ENCODE measurements around the gene SLC44A1. TPM values are rescaled to one million over a fixed set of nuclear protein-coding genes. Genes with fewer than 3 reads are reported as not detected.
A peak's percentile ranks its signal among the peaks of the same experiment; 100 is the strongest.

Gene SLC44A1
- total RNA-seq, 4 donors from 2014 or later, result 25.7 to 37.8 (median 28.3) TPM

DNA sequence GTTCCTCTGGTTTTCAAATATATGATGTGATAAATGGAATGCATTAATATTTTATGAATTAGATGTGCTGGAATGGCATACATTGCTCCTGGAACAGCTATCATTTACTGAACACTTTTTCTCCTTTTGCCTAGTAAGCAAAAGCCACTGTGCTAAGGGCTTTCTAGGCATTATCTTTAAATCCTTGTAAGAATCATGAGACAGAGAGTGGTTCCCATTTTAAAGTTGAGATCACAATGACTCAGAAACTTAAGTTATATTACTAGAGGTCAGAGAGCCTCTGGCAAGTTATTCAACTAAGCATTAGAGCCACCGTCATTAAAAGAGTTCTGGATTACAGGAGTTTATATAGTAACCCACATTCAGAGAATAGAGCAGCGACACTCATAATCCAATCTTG is 176.7 kb downstream of the SLC44A1 start:
- H3K27me3 ChIP-seq, result no peaks in the 10 kb centered on the region
- H3K9me3 ChIP-seq, result no peaks in the 10 kb centered on the region
- H3K4me3 ChIP-seq, result no peak overlapping the region
- no peak for DNase-seq (ENCODE audit: extremely low spot score)
- TF ChIP-seq EP300 (IDR thresholded peaks at IDR 0.05) (no peak), POLR2AphosphoS5 (IDR thresholded peaks at IDR 0.05) (no peak), POLR2A (IDR thresholded peaks at IDR 0.05; ENCODE audit: low read depth) (no peak)
- TF ChIP-seq, protein P1, sequence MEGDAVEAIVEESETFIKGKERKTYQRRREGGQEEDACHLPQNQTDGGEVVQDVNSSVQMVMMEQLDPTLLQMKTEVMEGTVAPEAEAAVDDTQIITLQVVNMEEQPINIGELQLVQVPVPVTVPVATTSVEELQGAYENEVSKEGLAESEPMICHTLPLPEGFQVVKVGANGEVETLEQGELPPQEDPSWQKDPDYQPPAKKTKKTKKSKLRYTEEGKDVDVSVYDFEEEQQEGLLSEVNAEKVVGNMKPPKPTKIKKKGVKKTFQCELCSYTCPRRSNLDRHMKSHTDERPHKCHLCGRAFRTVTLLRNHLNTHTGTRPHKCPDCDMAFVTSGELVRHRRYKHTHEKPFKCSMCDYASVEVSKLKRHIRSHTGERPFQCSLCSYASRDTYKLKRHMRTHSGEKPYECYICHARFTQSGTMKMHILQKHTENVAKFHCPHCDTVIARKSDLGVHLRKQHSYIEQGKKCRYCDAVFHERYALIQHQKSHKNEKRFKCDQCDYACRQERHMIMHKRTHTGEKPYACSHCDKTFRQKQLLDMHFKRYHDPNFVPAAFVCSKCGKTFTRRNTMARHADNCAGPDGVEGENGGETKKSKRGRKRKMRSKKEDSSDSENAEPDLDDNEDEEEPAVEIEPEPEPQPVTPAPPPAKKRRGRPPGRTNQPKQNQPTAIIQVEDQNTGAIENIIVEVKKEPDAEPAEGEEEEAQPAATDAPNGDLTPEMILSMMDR (IDR thresholded peaks at IDR 0.05), result no peak
- no peaks in the 10 kb centered on the region for H3K36me3 ChIP-seq
- H3K27ac ChIP-seq (replicated peaks in 1 of 4), result no peak overlapping the region
- no peaks in the 10 kb centered on the region for H3K4me1 ChIP-seq
- WGBS, result 93% methylated on average over 2 of the region's 2 CpGs
- intact Hi-C loops (cut with DNase I), result no loop called here

DNA sequence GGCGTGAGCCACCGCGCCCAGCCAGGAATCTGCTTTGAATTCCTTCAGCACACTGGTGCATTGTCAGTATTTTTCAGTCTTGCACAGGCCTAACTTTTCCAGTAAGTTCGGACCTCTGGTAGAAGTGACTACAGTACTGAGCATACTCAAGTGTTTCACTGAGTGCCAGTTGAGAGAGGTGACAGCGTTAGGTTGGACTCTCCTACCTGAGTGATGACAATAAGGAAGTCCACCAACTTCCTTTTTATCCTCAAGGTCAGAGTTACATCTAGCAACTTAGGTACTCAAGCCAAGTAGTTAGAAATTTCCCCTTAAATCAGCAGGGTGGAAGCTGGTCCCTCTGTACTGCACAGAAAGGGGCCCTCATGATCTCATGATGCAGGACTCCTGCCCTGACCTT is 177.4 kb downstream of the SLC44A1 start:
- Histone ChIP-seq H3K27me3 (no peaks in the 10 kb centered on the region), H3K36me3 (no peaks in the 10 kb centered on the region), H3K9me3 (no peaks in the 10 kb centered on the region), H3K4me1 (no peaks in the 10 kb centered on the region), H3K27ac (replicated peaks in 1 of 4) (no peak overlapping the region), H3K4me3 (no peak overlapping the region)
- intact Hi-C loops (cut with DNase I), result no loop called here
- DNase-seq (ENCODE audit: extremely low spot score), result no peak
- TF ChIP-seq, protein P1 (IDR thresholded peaks at IDR 0.05), result no peak
- TF ChIP-seq POLR2A (IDR thresholded peaks at IDR 0.05; ENCODE audit: low read depth) (no peak), POLR2AphosphoS5 (IDR thresholded peaks at IDR 0.05) (no peak), EP300 (IDR thresholded peaks at IDR 0.05) (no peak)
- WGBS, result 97% methylated on average over 5 of the region's 5 CpGs

DNA sequence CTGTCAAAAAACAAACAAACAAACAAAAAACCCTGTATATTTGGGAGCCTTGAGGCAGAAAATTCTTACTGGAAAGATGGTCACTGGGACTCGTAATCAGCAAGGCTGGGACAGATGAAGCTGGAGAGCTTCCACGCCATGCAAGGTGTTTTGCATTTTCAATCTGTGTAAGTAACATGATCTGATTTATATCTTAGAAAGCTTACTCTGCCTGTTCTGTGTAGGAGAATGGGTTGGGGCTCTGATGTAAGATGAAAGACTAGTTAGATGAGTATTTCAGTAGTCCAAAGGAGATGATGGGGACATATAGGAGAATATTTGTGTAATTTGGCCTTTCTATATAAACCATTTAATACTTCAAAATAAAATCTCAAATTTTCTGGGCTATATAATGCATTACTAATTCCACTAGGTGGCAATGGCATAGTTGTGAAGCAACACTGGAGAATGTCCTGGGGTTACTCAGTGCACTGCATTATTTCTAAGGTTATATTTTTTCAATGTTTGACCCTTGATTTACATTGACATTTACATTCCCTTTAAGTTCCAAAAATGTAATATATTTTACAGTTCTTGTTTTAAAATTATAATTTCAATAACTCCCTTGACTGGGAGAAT is 181.5 kb downstream of the SLC44A1 start:
- intact Hi-C loops (cut with DNase I), result no loop called here
- WGBS, result 83% methylated on average over 2 of the region's 2 CpGs

DNA sequence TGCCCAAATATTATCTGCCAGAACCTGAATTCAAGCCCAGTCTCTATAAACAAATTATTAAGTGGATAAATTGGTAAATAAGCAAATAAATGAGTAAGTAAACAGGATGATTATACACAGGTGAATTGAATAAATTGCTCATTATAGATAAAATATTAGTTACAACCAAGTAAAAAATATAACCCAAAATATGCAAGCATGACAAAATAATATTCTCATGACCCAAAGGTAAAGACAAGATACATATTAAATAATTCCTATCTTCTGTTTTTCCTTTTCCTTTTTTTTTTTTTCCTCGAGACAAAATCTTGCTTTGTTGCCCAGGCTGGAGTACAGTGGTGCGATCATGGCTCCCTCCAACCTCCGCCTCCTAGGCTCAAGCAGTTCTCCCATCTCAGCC is 182.2 kb downstream of the SLC44A1 start:
- Histone ChIP-seq H3K36me3 (no peaks in the 10 kb centered on the region), H3K4me1 (peaks cover 0 to 1% (median 0%) of the 10 kb centered on the region in 4 donors), H3K9me3 (no peaks in the 10 kb centered on the region), H3K27ac (replicated peaks in 1 of 4) (no peak overlapping the region), H3K4me3 (no peak overlapping the region), H3K27me3 (no peaks in the 10 kb centered on the region)
- no peak for TF ChIP-seq POLR2AphosphoS5 (IDR thresholded peaks at IDR 0.05)
- no peak for TF ChIP-seq EP300 (IDR thresholded peaks at IDR 0.05)
- TF ChIP-seq, protein P1 (IDR thresholded peaks at IDR 0.05), result no peak
- no peak for TF ChIP-seq POLR2A (IDR thresholded peaks at IDR 0.05; ENCODE audit: low read depth)
- WGBS, result 95% methylated on average over 3 of the region's 3 CpGs
- intact Hi-C loops (cut with DNase I), result no loop called here
- no peak for DNase-seq (ENCODE audit: extremely low spot score)

More for the DNA sequence above, 181.5 kb downstream of the SLC44A1 start:
- Histone ChIP-seq H3K4me1 (no peaks in the 10 kb centered on the region), H3K36me3 (no peaks in the 10 kb centered on the region), H3K27ac (replicated peaks in 1 of 4) (no peak overlapping the region), H3K4me3 (no peak overlapping the region), H3K9me3 (no peaks in the 10 kb centered on the region), H3K27me3 (no peaks in the 10 kb centered on the region)
- TF ChIP-seq, protein P1 (IDR thresholded peaks at IDR 0.05), result peak; percentile 28 to 48 (median 37)
- TF ChIP-seq POLR2AphosphoS5 (IDR thresholded peaks at IDR 0.05), result no peak
- DNase-seq (ENCODE audit: extremely low spot score), result no peak

Measured in esophagus muscularis mucosa (tissue), 4 donors.